HG02623 (cell line): ENCODE measurements around the gene HOXA7.

Source experiments
- ATAC-seq: cut with Tn5 transposase; IDR thresholded peaks from one replicate; pipeline ENCODE4 v1.9.1; 2021; ENCODE audit warnings: moderate library complexity; ENCODE audit not compliant: unreplicated experiment

HOXA7 gene

DNA sequence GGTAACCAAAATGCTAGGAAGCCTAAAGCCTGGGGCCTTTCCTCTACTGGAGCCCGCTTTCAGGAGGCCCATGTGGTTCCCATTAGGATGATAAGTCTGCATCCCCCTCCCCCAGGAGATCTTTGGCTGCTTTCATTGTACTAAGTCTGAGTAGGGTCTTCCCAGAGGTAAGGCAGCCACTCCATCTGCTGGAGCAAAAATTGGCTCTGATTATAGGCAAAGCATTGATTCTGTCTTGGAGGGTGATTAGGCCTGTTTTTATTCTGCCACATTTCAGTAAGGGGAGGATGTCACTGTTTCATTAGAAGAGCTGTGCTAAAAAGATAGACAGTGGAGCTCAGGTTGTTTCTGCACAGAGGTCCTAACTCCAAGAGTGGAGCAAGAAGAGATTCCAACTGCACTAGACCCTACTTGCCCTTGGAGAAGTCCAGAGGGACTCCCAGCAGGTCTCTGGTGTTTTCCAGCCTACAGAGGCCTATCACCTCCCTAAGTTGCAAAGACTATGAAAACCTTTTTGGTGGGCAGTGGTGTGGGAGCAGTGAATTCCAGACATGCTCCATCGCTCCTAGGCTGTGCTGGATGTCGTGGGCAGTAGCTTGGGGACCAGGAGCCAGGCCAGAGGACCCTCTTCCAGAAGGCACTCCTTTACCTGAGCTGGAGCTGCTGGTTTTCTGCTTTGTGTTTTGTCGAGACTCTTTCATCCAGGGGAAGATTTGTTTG is 46.8 kb downstream of the HOXA7 start:
- ATAC-seq, result no peak

GRCh38 chr7:27108390-27109127 is 47.9 kb downstream of the HOXA7 start:
- ATAC-seq, result no peak

DNA sequence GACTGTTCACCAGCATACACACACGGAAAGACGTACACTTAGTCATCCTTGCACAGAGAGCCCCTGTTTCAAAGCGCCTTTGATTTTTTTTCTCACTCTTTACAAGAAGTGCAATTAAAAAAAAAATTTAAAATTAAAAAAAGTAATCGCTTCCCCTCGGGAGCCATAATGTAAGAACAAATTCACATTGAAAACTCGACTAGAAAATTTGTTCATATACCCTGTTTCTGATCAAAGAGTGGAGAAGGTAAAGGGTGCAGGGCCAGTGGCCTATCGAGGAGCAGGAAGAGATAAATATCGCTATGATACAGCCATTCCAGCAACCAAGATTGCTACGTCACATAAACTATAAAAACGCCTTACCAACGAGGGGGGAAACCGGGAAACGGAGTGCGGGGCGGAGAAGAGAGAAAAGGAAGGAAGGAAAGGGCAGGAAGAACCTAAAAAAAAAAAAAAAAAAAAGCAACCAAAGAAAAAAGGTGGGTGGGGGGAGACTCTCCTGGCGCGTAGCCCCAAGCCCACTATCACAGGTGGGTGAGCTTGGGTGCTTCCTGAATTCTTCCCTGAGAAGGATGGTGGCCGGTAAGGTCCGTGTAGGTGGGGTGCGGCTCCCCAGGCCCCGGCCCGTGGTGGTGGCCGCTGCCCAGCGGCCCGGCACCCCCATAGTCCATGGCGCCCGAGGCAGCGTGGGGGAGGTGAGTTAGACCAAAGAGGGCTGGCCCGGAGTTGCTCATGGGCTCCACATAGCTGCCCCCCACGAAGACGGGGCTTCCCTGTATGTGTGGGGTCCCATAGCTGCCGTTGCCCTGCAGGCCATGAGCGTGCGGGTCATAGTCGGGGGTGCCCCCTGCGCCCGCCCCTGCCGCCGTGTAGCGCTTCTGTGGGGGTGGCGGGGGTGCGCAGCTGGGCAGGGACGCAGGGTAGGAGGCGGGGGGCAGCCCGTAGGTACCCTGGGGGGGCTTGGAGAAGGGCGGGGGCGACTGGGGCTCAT is 48.8 kb downstream of the HOXA7 start:
- no peak for ATAC-seq

DNA sequence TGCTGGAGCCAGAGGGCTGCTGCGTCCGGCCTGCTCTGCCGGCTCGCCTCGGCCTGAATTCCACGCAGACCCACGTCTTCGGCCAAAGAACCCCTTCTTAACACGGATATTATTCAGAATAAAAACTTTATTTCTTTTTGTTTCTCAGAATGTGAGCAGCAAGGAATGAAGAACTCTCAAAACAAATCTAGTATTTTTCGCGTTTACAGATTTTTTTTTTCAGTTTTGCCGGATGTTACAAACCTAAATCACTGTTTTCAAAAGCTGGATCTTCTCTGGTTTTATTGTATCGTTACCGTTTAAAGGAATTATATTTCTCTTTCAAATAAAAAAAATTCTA is 49.6 kb downstream of the HOXA7 start:
- no peak for ATAC-seq

- no peak for ATAC-seq
These were observed 50.1 kb downstream of the HOXA7 start for GRCh38 chr7:27106181-27106900.

DNA sequence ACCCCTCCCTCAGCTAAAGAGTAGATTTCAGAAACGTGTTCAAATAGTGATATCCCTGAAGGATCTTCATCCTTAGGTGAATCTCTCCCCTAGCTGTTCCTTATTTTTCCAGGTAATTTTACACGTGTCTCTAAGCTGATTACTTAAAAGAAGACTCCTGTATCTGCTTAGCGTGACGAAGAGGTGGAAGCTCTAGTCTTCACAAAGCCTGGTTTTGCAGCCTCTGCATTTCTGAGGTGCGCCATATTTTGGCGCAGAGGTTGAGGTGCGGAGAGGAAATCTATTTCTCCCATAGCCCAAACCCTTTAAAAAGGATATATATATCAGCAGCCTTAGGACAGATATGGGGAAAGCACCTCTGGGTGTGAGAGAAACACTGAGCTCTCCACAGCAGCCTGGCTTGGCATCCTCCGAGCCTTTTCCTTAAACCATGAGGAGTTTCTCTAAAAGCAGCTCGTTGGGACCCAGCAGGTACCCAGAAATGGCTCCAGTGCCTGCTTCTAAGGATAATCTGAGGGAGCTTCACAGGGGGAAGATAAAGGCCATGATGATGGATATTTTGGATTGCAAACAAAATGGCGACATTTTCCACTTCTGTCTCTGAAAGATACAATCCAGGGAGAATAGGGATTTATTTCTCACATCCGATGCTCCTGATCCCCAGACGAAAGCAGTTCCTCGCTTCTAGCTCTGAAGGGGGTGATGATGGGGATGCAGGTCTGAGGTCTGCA is 51.0 kb downstream of the HOXA7 start:
- no peak for ATAC-seq

DNA sequence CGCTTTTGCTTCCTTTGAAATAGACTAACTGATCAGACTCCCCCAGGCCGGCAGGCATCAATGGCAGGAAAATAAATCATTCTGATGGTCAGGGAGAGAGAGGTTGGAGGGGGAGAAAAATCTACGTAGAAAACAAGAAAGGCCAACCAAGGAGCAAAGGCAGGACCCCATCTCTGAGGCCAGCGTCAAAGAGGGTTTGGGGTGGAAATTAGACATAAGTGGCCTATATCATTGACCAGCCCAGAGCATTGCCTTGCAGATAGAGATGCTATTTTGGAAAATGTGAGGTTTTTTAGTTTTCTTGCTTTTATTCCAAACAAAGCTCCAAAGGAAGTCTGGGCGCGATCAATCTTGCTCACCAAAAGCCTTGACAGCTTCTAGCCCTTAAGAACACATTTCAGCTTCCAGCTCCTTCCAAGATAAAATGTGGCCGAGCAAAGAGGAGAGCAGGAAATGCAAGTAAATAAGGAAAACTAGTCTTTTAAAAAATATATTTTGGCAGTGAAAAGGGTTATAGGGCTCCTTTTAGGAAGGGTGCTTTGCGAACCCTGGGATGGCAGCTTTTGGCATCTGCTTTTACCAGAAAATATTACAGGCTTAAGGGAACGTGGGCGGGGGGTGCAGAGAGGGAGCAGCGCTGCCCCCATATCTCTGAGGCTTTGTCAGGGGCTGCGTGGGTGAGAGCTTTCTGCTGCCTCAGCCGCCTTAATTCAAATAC is 52.0 kb downstream of the HOXA7 start:
- no peak for ATAC-seq
